ENCODE data around the gene FRMD5. TPM values are rescaled to one million over a fixed set of nuclear protein-coding genes. Genes with fewer than 3 reads are reported as not detected.

Gene FRMD5
- total RNA-seq, 1 donor: not detected

GRCh38 chr15:44094781-44095180 lies 100.3 kb downstream of the FRMD5 start:
- Histone ChIP-seq H3K9me3 (ENCODE audit: low read depth, low read length) (no peaks in the 10 kb centered on the region), H3K4me1 (ENCODE audit: insufficient read depth, low read length) (no peaks in the 10 kb centered on the region), H3K4me3 (ENCODE audit: low read length) (no peak overlapping the region), H3K27me3 (ENCODE audit: insufficient read depth, low read length) (peaks cover 2% of the 10 kb centered on the region)

DNA sequence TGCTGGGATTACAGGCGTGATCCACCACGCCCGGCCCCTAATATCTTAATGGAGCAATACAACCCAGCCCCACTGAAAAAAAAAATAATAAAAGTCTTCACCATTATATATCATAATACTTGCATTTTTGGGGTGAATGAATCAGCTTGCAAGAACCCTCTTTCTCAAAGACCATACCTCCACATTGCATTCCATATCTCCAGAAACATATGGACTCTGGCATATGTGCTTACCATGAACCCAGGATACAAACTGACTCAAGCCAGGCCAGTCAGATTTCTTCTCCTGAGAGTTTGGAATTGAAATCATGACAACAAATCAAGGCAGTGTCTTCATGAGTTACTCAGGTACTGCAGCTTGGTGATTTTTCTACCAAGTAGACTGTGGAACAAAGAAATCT lies 101.2 kb downstream of the FRMD5 start:
- H3K4me1 ChIP-seq (ENCODE audit: insufficient read depth, low read length): no peaks in the 10 kb centered on the region
- H3K9me3 ChIP-seq (ENCODE audit: low read depth, low read length): no peaks in the 10 kb centered on the region
- H3K4me3 ChIP-seq (ENCODE audit: low read length): no peak overlapping the region
- H3K27me3 ChIP-seq (ENCODE audit: insufficient read depth, low read length): peaks cover 2% of the 10 kb centered on the region

DNA sequence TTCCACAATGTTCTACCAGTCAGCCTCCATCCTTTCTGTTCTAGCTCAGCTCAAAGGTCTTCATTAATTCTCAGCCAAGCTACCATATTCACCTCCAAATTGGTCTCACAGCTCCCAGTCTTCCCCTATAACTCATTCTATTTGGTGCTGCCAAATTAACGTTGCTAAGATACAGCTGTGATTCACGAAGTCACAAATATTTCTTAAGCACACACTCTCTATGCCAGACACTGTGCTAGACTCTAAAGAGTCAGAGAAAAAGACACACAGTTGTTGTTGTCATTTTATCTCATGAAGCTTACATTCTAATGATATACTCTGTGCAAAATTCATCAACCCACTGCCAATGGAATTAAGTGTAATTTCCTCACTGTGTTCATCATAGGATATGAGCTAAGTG lies 102.8 kb downstream of the FRMD5 start:
- Histone ChIP-seq H3K4me1 (ENCODE audit: insufficient read depth, low read length) (no peaks in the 10 kb centered on the region), H3K4me3 (ENCODE audit: low read length) (no peak overlapping the region), H3K27me3 (ENCODE audit: insufficient read depth, low read length) (peaks cover 2% of the 10 kb centered on the region), H3K9me3 (ENCODE audit: low read depth, low read length) (no peaks in the 10 kb centered on the region)

DNA sequence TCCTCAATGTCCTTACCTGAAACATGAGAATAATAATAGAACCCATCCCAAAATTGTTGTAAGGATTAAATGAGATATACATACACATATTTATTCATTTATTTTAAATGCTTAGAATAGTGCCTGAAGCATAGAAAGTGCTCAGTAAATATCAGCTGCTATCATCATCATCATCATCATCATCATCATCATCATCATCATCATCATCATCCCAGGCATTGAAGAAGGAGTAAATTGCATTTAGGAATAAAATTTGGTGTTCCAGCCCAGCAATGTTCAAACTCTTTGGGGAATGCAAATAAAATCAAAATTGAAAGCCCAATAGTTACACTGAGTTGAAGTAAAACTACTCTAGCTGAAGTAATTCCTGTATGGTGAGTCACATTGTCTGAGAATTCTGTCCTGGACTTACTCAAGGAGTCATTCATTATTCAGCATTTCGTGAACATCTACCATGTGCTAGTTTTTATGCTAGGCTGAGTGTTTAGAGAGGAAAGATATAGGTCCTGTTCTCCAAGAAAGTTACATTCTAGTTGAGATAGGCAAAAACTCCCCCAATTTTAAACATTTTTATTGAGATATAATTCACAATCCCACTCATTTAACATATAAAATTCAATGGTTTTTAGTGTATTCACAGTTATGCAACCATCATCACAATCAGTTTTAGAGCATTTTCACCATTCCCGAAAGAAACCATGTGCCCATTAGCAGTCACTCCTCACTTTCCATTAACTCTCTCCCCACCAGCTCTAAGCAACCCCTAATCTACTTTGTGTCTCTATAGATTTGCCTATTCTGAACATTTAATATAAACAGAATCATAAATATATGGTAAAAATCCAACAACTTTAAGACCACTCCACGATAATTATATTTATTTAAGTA lies 107.2 kb downstream of the FRMD5 start:
- H3K4me1 ChIP-seq (ENCODE audit: insufficient read depth, low read length): no peaks in the 10 kb centered on the region
- H3K9me3 ChIP-seq (ENCODE audit: low read depth, low read length): no peaks in the 10 kb centered on the region
- H3K27me3 ChIP-seq (ENCODE audit: insufficient read depth, low read length): no peaks in the 10 kb centered on the region
- no peak overlapping the region for H3K4me3 ChIP-seq (ENCODE audit: low read length)

GRCh38 chr15:44084770-44085169 lies 110.3 kb downstream of the FRMD5 start:
- H3K4me1 ChIP-seq (ENCODE audit: insufficient read depth, low read length): no peaks in the 10 kb centered on the region
- peaks cover 9% of the 10 kb centered on the region for H3K27me3 ChIP-seq (ENCODE audit: insufficient read depth, low read length)
- H3K4me3 ChIP-seq (ENCODE audit: low read length): no peak overlapping the region
- H3K9me3 ChIP-seq (ENCODE audit: low read depth, low read length): no peaks in the 10 kb centered on the region

DNA sequence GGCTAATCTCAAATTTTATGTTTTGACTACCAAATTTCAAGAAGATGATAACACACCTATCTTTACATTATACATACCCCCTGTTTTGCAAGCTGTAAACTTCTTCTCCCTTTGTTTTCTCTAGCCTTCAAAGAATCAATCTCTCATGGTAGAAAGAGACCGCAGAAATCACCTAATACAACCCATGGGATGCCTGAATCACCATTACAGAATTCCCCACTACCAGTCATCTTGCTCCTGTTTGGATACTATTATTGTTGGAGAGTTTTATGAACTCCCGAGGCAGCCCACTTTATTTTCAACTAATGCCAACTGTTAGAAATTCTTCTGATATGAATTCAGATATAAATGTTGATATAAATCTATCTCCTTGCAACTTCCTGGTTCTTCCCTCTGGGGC lies 110.9 kb downstream of the FRMD5 start:
- no peaks in the 10 kb centered on the region for H3K4me1 ChIP-seq (ENCODE audit: insufficient read depth, low read length)
- peaks cover 15% of the 10 kb centered on the region for H3K27me3 ChIP-seq (ENCODE audit: insufficient read depth, low read length)
- no peaks in the 10 kb centered on the region for H3K9me3 ChIP-seq (ENCODE audit: low read depth, low read length)
- H3K4me3 ChIP-seq (ENCODE audit: low read length): no peak overlapping the region

DNA sequence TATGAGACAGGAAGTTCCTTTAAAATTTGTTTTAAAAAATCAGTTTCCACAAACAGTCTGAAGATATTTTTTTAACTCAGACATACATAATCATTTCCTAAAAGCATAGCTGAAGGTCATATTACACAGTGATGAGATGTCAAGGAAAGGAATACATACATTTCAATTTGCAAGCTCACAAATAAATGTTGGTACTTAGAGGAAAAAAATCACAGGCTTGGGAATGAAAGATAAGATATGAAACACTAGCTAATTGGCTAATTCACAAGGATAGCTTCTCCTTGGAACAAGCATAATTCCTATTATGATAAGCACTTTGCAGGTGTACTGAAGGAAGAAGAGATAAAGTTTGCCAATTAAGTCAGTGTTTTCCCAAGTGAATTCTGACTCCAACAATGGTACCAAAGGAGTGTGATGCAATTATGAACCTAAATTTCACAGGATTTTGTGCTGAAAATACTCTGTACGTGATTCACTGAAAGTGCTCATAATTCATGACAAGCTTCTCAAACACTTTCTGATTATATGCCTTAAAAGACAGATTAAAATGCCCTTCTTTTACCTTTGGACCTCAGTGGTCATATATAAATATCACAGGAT lies 112.4 kb downstream of the FRMD5 start:
- H3K9me3 ChIP-seq (ENCODE audit: low read depth, low read length): peaks cover 6% of the 10 kb centered on the region
- no peaks in the 10 kb centered on the region for H3K4me1 ChIP-seq (ENCODE audit: insufficient read depth, low read length)
- peaks cover 27% of the 10 kb centered on the region for H3K27me3 ChIP-seq (ENCODE audit: insufficient read depth, low read length)
- H3K4me3 ChIP-seq (ENCODE audit: low read length): no peak overlapping the region

DNA sequence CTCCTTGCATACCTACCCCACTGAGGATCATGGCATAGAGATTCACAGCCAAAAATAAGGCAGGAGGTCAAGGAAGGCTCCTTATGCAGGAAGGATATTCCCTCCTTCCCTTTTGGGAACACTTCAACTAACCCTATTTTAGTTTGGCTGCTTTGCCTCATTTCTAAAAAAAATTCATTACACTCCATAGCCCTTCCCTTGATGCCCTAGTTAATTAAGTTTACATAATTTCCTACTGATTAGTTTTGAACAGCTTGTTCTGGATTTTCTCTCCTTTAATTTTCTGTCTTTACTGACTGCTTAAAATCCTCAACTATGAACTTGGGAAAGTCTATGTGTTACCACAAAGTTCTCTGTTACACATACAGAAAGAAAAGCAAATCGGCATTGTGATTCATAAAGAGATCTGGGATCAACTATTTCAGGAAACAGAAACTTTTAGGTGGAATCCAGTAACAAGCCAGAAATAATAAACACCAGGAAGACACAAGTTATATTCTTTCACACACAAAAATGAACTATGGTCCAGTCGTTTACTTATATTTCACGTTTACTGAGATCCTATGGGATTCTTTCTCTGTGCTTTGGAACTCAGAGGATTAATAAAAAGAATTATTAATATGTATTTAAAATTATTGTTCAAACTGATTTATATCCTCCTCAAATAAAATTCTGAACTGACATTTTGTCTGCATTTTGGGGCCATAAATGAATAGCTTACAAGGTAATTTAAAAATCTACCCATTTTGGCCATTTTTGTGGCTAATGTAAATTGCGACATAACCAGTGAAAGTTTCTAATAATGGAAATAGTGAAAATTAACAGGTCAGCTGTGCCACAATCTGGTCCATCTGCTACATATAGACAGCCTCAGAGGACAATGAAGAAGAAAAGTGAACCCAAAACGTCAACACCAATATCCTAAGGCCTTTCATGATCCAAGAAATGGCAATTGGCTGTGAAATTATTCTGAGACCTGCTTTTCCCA lies 113.8 kb downstream of the FRMD5 start:
- Histone ChIP-seq H3K4me1 (ENCODE audit: insufficient read depth, low read length) (no peaks in the 10 kb centered on the region), H3K4me3 (ENCODE audit: low read length) (no peak overlapping the region), H3K27me3 (ENCODE audit: insufficient read depth, low read length) (peaks cover 35% of the 10 kb centered on the region), H3K9me3 (ENCODE audit: low read depth, low read length) (peaks cover 6% of the 10 kb centered on the region)

DNA sequence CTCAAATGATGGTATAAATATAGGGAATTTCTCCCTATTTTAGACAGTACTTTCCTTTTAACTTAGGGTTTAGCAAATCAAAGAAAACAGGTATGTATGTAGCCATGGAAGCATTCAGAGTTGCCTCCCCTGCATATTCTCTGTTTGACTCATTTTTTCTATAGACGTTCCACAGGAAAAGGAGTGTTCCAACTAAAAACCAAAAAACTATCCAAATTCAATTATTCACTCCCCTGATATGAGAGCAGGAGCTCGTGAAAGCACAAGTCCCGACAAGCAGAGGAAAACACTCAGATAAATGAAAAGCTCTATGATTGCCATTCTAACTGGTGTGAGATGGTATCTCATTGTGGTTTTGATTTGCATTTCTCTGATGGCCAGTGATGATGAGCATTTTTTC lies 119.5 kb downstream of the FRMD5 start:
- Histone ChIP-seq H3K9me3 (ENCODE audit: low read depth, low read length) (peaks cover 6% of the 10 kb centered on the region), H3K27me3 (ENCODE audit: insufficient read depth, low read length) (peaks cover 29% of the 10 kb centered on the region), H3K4me1 (ENCODE audit: insufficient read depth, low read length) (no peaks in the 10 kb centered on the region), H3K4me3 (ENCODE audit: low read length) (no peak overlapping the region)

GRCh38 chr15:44069489-44069888 lies 125.6 kb downstream of the FRMD5 start:
- no peaks in the 10 kb centered on the region for H3K4me1 ChIP-seq (ENCODE audit: insufficient read depth, low read length)
- H3K9me3 ChIP-seq (ENCODE audit: low read depth, low read length): no peaks in the 10 kb centered on the region
- H3K27me3 ChIP-seq (ENCODE audit: insufficient read depth, low read length): peaks cover 6% of the 10 kb centered on the region
- H3K4me3 ChIP-seq (ENCODE audit: low read length): no peak overlapping the region

DNA sequence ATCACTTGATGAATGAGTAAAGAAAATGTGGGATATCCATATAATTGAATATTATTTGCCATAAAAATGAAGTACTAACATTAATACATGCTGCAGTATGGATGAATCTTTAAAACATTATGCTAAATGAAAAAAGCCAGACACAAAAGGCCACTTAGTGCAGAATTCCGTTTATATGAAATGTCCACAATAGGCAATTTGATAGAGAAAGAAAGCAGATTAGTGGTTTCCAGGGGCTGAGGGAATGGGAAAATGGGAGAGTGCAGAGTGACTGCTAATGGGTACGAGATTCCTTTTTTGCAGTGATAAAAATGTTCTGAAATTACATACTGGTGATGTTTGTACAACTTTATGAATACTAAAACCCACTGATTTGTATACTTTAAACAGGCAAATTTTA lies 126.7 kb downstream of the FRMD5 start:
- Histone ChIP-seq H3K4me1 (ENCODE audit: insufficient read depth, low read length) (no peaks in the 10 kb centered on the region), H3K27me3 (ENCODE audit: insufficient read depth, low read length) (peaks cover 6% of the 10 kb centered on the region), H3K4me3 (ENCODE audit: low read length) (no peak overlapping the region), H3K9me3 (ENCODE audit: low read depth, low read length) (no peaks in the 10 kb centered on the region)

DNA sequence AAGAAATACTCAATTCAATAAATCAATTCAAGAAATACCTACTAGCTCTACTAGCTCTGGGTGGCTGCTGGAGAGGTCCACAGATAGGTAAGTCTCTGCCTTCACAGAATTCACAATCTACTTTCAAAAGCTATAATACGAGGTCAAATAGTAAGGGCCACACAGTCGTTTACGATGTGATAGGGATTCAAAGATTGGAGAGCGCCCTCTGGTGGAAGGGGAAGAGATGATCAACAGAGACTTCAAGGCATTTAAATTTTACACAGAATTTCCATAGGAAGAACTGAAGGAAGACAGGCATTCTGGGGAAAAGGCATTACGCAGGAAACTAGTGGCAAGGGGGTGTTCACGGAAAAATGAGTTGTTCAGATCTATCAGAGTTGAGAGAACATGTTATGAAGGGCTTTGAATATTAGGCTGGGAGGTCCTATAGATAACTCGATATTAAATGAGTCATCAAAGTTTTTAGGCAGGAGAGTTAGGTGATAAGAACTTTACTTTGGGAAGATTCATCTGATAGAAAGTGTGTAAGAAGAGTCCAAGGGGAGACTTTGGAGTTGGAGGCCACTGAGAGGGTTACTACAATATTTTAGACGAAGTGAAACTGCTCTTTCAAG lies 128.8 kb downstream of the FRMD5 start:
- H3K4me1 ChIP-seq (ENCODE audit: insufficient read depth, low read length): no peaks in the 10 kb centered on the region
- no peaks in the 10 kb centered on the region for H3K9me3 ChIP-seq (ENCODE audit: low read depth, low read length)
- H3K4me3 ChIP-seq (ENCODE audit: low read length): no peak overlapping the region
- peaks cover 3% of the 10 kb centered on the region for H3K27me3 ChIP-seq (ENCODE audit: insufficient read depth, low read length)

DNA sequence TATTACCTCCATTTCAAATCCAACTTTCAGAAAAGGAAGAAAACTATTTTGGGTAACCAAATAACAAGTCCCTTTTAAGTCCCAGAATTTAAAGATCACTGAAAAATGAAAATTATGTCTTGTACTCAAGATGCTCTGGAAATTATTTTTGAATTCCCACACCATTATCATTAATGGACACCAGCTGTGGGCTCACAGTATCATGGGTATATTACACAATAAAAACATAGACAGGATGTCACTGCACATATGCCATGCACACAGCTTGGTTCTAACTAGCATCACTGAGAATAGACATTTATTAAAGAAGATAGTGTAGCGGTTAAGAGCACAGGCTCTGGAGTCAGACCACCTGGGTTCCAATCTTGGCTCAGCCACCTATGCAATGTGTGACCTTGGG lies 130.4 kb downstream of the FRMD5 start:
- Histone ChIP-seq H3K27me3 (ENCODE audit: insufficient read depth, low read length) (peaks cover 3% of the 10 kb centered on the region), H3K4me1 (ENCODE audit: insufficient read depth, low read length) (no peaks in the 10 kb centered on the region), H3K4me3 (ENCODE audit: low read length) (no peak overlapping the region), H3K9me3 (ENCODE audit: low read depth, low read length) (no peaks in the 10 kb centered on the region)

DNA sequence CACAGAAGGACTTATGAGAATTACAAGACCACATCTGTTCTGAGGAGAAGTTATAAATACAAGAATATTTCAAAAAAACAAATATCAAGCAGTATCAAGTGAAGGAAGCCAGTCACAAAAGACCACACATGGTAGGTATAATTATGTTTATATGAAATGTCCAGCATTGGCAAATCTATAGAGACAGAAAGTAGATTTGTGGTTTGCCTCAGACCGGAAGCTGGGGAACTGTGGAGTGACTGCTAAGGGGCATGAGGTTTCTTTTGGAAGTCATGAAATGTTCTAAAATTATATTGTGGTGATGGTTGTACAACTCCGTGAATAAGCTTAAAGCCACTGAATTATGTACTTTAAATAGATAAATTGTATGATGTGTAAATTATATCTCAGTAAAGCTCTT lies 136.9 kb downstream of the FRMD5 start:
- no peaks in the 10 kb centered on the region for H3K9me3 ChIP-seq (ENCODE audit: low read depth, low read length)
- peaks cover 5% of the 10 kb centered on the region for H3K27me3 ChIP-seq (ENCODE audit: insufficient read depth, low read length)
- H3K4me1 ChIP-seq (ENCODE audit: insufficient read depth, low read length): no peaks in the 10 kb centered on the region
- H3K4me3 ChIP-seq (ENCODE audit: low read length): no peak overlapping the region
